GM19240 (cell line): ENCODE results near the gene NOS1AP.
"Not testable (repeated sequence)": the region's sequence is repeated elsewhere in the genome, so short reads cannot be mapped to it uniquely, and the experiment has no call there.

Experiments
- DNase-seq: peaks from one replicate; pipeline ENCODE4 v3.0.0; 2011; ENCODE audit warnings: low spot score; ENCODE audit not compliant: insufficient read length

NOS1AP gene

DNA sequence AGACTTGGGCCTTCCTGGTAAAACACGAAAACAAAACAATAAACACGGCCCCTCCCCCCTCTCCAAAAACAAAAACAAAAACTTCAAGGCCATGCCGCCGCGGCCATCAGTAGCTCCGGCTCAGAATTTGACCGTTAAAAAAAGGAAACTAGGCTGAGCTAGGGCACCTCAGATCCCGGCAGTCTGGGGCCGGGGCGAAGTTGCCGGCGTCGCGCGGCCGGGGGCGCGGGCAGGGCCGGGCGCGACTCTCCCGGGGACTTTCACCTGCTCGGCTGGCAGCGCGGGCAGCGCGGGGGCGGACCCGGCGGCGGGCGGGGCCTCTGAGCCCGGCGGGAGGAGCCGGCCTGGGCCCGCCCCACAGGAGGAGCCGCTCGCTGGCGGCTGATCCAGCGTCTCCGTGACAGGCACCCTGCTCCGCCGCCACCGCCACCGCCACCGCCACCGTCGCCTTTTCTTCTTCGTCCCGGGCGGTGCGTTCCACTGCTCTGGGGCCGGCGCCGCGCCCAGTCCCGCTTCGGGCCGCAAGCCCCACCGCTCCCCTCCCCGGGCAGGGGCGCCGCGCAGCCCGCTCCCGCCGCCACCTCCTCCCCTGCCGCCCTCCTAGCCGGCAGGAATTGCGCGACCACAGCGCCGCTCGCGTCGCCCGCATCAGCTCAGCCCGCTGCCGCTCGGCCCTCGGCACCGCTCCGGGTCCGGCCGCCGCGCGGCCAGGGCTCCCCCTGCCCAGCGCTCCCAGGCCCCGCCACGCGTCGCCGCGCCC, at the start of gene NOS1AP:
NOS1AP (plus strand) TSS at position 358 of the 760 bp plus-strand sequence. CDS start 487 bp downstream, outside the sequence.
- DNase-seq: peak; percentile 70

DNA sequence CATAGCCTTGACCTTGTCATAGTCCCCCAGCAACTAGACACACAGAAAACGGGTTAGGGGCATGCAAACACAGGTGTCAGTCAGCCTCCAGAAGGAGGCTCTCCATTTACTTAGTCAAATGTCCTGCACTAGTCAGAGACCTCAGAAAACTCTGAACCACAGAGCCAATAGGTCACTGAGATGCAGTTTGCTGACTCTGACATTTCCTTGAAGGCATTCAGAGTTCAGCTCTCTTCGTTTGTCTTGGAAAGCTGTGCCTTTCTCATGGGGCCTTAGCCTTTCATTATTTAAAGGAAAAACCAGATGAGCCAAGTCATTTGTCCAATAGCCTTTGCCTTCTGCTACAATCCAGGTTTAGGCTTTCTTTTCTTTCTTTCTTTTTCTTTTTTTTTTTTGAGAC, 49.3 kb upstream of the NOS1AP start:
- no peak for DNase-seq

DNA sequence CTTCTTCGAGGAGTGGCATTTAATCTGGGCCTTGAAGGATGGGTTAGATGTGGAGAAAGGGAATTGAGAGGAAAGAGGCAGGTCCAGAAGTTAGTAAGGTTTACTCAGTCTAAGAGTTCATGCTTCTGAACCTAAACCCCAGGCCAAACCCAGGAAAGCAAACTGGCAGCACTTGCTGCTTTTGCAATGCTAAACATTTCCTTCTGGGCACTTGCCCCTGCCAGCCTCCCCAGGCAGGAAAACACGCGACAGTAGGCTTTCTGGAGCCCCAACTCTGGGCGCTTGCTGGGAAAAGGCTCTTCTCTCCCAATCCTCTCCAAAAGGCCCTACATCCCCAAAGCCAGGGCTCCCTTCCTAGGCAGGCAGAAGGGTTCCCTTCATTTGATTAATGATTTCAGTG, 48.4 kb upstream of the NOS1AP start:
- no peak for DNase-seq

DNA sequence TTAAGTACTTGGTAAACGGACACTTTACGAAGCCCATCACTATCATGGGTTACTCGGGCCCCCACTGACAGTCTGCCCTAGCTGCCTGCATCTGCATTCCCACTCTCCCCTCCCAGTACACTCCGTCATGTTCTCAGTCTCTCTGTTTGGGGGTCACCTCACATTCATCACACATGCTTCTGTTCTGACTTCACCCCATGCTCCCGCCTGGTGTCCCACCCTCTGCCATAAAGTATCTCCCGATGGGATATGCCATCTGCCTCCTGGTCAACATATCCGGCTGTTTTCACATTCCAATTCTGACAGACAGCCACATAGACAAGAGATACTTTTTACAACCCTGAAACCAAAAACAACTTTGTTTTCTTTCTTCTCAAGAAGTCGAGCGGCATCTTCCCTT, 46.9 kb upstream of the NOS1AP start:
- no peak for DNase-seq

DNA sequence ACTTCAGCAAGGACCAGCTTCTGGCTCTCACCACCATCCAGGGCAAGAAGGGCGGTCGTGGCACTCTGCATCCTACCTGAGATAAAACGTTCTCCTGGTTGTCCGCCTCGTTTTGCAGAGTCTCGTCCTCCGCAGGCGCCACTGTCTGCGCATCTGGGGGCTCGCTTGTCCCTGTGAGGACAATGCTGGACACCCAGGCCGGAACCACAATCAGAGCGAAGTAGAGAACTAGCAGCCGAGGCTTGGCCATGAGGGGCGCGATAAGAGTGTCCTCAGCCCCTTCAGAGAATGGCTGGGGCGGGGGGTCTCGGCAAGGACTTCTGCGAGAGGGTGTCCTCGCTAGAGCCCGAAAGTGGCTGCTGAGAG, 46.3 kb upstream of the NOS1AP start:
- no peak for DNase-seq

DNA sequence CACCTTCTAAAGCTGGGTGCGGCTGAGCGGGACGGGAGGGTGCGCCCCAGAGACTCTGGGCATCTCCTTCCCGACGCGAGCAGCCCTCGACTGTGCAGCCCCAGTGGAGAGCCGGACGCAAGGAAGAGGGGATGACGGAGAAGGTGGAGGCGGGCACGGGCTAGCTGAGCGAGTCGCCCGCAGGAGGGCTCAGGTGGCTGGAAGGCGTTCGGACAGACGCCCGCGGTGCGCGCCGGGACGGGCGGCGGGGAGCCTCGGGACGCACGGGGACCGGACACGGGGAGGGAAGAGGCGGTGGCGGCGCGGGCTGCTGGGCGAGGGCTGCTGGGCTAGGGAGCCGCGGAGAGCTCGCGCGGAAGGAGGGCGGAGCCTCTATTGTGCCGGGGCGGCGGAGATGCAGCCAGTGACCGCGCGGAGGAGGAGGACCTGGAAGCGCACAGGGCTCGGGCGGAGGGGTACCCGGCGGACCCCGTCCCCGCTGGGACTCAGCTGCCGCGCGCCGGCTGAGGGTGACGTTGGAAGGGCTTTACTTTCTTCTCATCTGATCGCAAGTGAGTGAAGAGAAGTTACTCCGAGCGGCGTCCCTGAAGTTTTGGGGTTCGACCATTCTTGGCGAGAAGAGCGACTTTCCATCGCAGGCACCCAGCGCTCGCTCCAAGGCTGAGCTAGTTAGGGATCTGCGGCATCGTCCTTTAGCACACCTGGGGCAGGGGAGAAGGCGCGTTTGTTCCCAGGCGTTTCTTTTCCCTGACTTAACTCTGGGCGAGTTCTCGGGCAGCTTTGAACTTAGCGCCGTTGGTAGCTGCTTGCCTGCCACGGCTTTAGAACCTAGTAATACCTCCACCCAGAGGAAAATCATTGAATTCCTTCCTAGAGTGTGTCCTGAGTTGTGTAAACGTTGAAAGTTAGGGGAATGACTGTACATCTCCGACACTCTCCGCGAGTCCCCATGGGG, 45.7 kb upstream of the NOS1AP start, which contains the start of gene OLFML2B:
OLFML2B (minus strand) TSS at position 323 of the 955 bp plus-strand sequence. CDS start 439 bp downstream, outside the sequence.
- no peak for DNase-seq

DNA sequence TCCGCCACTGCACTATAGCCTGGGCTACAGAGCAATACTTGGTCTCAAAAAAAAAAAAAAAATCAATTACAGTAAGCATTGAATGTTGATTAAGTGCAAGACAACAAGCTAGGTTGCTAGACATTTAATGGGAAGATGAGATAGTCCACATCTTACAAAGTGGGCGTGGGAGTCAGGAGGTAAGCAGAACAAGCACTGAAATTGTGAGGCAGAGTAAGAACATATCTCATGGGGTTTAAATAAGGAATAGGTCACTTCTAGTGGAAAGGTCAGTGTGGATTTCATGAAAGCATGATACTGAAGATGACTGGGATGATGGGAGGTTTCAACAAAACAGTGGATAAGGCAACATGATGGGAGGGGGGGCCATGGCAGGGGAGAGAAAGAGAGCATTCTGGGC, 44.0 kb upstream of the NOS1AP start:
- no peak for DNase-seq

DNA sequence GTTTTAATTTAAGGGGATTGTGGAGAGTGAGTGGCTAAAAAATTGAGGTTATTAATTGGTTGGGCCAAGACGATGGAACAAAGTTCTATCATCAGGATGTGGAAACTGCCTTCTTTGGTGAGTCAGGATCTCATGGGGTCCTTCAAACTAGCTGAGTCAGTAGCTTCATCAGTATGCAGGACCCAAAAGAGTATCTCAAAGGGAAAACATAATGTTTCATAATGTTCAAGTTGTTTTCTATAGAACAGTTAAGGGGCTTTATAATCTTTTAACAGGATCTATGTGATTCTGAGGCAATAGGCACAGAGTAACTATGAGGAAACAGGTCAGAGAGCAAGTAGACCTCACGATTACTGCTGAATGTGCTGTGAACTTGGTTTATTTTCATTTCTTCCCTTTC, 42.6 kb upstream of the NOS1AP start:
- DNase-seq: no peak

DNA sequence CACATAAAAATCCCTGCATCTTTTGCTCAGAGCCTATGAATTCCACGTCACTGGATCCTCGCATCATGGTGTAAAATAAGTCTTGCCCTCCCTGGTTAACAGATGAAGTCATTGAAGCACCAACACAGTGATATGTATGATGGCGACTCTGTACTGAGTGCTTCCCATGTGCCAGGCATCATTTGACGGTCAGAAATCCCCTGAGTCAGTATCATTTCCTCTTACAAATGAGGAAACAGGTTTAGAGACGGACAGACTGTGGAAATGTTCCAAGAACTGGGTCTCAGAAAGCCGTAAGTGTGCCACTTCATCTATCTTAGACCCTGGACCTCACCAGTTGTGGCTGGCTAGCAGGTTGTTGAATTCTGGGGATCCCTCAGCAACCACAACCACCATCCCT, 40.8 kb upstream of the NOS1AP start:
- DNase-seq: no peak

DNA sequence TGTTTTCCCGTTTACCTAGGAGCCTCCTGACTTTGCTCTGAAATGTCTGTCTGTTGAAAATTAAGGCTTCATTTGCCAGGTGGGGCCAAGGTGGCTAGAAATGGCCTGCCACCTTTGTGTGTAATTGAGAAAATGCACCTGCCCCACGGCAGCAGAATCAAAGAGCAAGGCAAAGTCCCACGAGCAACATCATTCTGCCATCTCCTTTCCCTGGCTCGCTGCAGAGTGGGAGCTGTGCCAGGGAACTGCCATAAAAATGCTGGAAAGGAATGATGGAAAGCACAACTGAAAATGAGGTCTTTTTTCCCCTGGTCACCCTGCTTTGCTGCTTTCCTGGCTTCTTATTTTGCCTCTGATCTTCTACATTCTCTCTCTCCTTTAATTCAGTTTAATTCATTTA, 40.3 kb upstream of the NOS1AP start:
- no peak for DNase-seq

DNA sequence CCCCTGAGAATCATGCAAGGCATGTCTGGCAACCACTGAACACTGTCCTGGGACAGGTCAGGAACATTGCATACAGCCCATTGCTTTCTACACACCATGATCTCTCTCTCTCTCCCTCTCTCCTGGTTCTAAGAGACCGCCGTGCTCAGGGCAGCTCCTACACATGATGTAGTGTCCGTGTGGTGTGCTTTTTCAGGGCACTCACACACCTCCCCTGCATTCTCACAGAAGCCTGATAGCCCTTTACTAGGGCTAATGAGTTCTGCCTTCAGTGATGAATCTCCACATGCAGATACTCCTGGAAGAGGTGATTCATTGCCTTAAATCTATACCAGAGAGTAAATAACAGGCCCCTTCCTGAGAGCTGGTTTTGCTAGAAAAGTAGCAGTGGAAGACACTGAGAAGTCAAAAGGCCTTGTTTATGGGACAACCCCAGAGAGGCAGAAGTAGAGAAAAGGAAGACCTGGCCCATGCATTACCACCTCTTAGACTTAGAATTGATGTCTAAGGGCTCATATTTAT, 38.7 kb upstream of the NOS1AP start:
- DNase-seq: no peak

DNA sequence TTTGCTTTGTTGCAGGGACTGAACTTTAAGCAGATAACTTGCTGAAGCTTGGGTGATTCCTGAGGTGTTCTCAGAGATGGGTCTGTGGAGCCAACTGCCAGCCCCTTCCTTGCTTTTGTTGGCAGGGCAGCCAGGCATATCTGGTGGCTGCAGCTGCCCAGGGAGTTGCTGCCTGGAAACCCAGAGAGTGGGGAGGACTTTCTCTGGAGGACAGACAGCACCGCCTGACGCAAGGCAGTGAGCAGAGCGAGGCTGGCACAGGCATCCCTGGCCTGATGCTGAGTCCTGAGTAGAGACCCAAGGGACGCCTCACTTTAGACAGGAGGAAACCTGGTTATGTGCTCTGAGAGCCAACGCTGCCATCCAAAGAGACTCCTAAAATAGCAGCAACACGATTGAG, 36.1 kb upstream of the NOS1AP start:
- no peak for DNase-seq

DNA sequence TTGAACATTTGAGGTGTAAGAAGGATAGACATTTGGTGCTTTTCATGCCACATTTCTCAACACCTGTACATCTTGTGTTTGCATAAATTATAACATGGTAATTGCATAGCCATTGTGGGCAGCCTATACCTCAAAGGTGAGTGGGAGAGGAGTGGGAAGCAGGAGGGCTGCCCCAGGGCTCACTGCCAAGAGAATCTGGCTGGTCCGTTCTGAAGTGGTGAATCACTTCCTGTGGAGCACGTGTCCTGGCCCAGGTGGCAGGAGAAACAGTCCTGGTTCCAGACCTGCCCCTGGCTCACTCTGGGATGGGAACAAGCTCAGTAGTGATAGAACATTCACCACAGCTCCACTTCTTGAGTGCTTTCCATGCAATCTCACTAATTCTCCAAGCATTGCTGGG, 34.2 kb upstream of the NOS1AP start:
- no peak for DNase-seq

DNA sequence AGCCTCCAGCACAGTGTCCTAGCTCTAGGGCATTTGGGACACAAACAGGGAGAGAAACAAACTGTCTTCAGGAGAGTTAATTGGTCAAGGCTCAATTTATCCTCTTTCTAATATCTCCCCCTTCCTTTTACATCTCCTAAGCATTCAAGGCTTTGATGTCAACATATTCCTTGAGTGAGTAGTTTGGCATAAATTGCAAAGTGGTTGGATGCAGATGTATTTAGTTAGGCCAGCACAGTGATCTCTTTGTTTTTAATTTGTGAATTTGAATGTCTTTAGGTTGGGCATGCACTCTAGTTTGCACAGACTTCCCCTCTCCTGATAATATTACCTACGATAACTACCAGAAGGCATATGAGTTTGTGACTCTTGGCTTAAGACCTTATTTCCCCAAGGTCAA, 33.3 kb upstream of the NOS1AP start:
- DNase-seq: no peak

DNA sequence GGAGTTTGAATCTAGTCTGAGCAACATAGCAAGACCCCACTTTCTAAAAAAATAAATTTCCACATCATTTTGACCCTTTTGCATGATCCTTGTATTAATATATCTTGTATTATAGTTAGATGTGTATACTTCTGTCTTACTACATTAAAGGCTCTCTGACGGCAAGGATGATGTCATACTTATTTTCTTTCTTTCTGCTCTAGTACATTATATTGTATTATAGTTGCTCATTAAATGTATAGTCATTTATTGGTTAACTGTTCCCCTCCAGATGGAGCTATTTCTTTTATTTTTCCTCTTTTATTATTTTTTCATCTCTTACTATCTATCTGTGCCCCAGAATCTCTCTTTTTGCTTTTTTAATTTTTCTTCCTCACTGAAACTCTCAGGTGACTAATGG, 30.9 kb upstream of the NOS1AP start:
- no peak for DNase-seq

DNA sequence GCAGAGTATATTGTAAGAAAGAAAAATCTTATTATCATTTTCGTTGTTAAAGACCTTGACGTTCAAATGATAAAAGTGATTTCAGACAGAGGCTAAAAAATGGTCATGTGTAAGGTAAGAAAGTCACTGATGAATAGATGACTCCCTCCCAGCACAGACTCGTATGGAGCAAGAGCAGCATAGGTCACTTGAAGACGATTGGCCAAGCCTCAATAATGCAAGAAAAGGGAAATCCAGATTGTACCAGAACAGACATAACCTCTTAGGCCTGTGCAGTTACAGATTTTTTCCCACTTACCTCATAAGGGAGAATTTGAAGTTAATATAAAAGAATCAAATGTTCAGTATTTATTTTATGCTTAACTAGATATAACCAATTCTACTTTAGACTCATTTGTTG, 29.5 kb upstream of the NOS1AP start:
- DNase-seq: no peak

DNA sequence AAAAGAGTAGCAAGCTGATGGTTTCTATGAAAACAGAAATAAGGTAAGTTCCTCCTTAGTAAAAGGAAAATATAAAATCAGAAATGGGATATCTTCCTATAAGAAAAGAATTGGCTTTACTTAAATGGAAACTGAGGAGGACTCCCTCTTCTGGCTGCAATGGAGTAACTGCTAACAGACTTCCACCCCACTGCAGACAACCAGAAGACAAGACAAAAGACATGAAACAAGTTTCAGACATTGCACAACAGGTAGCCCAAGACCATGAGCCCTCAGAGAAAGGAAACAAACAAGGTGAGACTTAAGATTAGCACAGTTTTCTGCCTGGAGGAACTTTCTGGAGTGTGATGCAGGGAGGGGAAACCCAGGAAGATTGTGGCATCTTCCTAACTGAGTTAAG, 28.8 kb upstream of the NOS1AP start:
- DNase-seq: no peak

DNA sequence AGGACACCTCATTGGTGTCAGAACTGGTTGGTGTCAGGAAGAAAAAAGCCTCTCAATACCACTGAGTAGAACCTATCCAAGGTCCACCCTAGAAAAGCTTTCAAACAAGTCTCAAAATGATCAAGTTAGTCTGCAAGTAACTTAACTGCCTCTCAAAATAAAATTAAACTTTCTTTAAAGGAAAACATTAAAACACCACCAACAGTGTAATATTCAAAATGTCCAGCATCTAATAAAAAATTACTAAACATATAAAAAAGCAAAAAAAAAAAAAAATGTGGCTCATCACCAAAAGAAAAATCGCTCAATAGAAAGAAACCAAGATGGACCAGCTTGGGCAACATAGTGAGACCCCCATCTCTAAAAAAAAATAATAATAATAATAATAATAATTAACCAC, 27.1 kb upstream of the NOS1AP start:
- no peak for DNase-seq

DNA sequence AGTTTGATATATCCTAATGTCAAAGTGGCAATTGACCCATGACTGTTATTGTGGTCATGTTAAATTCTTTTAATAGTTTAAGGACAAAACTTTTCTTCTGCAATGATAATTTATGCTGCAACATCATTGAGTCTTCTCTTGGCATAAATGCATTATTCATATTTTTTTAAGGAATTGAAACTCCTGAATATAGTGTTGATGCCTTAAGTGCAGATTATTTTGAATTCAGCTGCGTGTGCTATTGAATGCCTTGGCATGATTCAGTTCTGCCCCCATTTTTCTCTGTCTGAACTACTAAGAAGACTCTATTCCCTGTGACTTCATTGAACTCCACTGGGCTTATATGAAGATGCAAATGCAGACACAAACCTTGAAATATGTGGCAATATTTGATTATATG, 22.6 kb upstream of the NOS1AP start:
- no peak for DNase-seq

DNA sequence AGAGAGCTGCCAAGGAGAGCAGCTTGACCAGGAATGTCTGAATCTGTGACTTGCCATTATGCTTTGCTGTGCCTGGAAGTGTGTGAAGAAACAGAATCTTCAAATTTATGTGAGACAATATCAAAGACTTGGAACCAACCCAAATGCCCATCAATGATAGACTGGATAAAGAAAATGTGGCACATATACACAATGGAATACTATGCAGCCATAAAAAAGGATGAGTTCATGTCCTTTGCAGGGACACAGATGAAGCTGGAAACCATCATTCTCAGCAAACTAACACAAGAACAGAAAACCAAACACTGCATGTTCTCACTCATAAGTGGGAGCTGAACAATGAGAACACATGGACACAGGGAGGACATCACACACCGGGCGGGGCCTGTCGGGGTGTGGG, 15.5 kb upstream of the NOS1AP start:
- DNase-seq: not testable (repeated sequence)

DNA sequence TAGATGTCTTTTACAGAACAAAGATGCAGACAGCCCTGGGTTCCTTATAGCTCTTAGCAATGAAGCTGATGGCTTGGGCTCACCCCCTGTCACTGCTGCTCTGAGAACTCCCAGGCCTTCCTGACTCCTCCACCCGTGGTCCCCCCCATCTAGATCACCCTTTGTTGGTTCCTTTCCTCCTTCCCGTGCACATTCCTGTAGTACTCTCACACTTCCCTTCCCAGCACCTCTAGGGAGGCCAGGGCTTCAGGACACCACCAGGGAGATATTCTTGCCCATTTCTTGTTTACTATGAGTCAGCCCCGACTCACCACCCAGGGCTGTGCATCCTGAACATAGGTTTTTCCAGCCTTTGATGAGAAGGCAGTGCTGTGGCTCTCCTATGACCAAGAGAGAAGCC, 14.4 kb upstream of the NOS1AP start:
- DNase-seq: no peak

DNA sequence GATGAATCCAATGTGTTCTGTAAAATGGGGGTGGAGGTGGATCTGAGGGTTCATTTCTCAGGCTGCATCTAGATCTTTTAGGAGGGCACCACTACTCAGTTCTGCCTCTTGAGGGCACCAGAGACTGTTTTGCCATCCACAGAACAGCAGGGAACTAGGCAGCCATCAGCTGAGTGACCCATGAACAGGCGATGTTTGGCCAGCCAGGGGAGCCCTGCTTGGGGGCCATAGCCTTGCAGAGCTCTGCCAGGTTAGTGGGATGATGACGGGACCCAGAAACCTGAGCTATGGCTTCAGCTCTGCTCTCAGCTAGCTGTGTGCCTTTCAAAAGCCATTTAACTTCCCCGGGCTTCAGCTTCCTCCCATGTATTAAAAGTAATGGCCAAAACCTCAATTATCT, 13.4 kb upstream of the NOS1AP start:
- no peak for DNase-seq
